ENCODE data around the gene MYO1B.

DNA sequence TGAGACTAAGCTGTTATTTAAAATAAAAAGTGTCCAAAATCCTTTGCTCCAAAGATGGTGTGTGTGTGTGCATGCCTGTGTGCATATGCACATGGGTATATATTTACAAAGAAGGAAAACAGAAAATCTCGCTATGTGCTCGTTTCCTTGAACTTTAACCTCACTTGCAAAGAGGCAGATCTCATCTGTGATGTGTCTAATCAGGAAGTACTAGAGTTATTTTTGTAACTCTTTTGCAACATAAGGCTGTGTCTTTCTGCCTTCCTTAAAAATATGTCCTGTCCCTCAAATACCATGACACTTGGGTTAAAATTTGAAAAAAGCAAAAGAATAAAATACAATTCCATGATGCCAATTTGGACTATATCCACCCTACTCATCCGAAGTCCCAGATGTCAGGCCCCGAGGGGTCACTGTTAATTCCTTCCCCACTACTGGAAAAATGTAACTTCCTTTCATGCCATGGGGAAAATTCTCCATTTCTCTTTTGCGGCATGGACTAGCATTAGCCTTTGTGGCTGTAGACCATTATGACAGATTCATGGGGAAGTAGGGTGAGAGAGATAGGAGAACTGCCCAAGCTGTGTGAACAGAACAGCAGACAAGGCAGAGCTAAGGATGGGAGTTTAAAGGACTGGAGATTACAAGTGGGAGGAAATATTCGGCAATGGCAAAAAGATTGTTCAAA is 191.3 kb downstream of the MYO1B start:
- no peak for TF ChIP-seq EZH2 (IDR thresholded peaks at IDR 0.05; ENCODE audit: low read length, missing control alignments)
- TF ChIP-seq, protein P1, sequence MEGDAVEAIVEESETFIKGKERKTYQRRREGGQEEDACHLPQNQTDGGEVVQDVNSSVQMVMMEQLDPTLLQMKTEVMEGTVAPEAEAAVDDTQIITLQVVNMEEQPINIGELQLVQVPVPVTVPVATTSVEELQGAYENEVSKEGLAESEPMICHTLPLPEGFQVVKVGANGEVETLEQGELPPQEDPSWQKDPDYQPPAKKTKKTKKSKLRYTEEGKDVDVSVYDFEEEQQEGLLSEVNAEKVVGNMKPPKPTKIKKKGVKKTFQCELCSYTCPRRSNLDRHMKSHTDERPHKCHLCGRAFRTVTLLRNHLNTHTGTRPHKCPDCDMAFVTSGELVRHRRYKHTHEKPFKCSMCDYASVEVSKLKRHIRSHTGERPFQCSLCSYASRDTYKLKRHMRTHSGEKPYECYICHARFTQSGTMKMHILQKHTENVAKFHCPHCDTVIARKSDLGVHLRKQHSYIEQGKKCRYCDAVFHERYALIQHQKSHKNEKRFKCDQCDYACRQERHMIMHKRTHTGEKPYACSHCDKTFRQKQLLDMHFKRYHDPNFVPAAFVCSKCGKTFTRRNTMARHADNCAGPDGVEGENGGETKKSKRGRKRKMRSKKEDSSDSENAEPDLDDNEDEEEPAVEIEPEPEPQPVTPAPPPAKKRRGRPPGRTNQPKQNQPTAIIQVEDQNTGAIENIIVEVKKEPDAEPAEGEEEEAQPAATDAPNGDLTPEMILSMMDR (conservative IDR thresholded peaks at IDR 0.05 in 1 of 2, IDR thresholded peaks at IDR 0.05 in 1 of 2; ENCODE audit: low read depth in 1 of 2, low read length in 2 of 2): no peak

Data from fibroblast of lung (primary cell).